ENCODE results near the gene PUSL1.
A peak's percentile ranks its signal among the peaks of the same experiment; 100 is the strongest.

PUSL1 gene

GRCh38 chr1:1296070-1297061 is 12.0 kb upstream of the PUSL1 start:
- DNase-seq = no peak

DNA sequence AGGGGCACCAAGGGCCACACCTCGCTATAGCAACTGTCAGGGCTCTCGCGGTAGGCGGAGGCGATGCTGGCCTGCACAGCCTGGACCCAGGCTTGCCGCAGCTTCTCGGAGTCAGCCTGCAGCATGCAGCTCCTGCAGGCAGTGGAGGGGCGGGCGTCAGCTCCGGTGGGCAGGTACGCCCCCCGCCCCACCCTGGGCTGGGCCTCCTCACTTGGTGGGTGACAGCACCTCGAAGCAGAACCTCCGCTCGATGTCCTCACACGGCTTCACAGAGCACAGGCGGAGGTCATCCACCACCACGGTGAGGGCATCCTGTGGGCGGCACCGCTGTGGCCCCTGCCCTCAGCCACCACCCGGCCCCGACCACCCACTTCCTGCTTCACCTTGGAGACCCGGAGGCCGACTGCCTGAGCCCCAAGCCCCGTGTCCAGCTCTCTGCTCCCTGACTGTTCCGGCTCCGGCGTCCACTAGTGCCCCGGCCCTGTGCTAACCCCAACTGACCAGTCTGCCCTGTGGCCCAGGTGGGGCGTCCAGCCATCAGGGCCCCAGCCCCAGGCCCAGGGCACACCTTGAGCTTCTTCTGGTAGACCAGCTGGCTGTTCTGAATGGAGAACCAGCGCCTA is 10.5 kb upstream of the PUSL1 start:
- no peak for DNase-seq

GRCh38 chr1:1298861-1299685 is 9.3 kb upstream of the PUSL1 start:
- DNase-seq = no peak

DNA sequence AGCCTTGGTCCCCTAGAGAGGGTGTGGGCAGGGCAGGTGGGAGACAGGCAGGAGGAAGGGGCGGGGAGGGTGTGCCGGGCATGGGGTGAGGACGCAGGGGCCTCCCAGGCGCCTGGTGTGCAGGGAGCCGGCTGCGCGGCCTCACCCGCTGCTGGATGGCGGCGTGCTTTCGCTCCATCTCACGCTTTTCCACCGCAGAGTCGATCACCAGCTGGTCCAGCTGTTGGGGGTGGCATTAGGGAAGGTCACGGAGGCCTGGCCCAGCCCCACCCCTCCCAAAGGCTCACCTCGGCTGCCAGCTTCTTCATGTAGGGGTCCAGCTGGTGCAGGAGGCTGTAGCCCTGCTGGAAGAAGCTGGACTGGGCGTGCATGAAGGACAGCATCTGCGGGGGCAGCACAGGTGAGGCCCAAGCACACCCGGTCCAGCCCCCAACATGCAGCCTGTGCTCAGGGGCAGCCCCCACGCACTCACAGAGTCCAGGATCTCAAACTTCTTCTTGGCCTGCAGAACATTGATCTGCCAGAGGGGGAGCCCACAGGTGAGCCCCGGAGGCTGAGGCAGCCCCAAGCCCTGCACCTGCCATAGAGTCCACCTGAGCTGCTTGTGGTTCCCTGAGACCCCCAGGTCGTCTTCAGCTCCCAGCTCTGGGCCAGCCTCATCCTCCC is 8.6 kb upstream of the PUSL1 start:
- no peak for DNase-seq

DNA sequence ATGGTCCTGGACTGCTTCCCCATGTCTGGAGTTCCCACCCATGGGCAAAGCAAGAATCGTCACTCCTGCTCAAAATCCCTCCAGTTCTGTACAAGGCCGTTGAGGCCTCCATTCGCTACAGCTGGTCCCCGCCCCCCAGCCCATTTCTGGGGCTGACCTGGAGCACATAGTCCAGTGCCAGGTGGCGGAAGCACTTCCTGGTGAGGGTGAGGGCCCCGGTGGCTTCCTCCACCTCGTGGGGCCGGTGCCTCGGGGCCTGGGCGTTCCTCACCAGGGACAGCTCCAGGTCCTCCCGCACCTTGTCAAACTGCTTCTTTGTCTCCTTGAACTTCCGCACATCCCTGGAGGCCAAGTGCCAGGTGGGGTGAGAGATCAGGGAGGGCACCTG is 8.1 kb upstream of the PUSL1 start:
- no peak for DNase-seq

- no peak for DNase-seq
Observed at GRCh38 chr1:1302006-1302430, 6.4 kb upstream of the PUSL1 start.

- DNase-seq = no peak
Observed at GRCh38 chr1:1302951-1303509, 5.4 kb upstream of the PUSL1 start.

DNA sequence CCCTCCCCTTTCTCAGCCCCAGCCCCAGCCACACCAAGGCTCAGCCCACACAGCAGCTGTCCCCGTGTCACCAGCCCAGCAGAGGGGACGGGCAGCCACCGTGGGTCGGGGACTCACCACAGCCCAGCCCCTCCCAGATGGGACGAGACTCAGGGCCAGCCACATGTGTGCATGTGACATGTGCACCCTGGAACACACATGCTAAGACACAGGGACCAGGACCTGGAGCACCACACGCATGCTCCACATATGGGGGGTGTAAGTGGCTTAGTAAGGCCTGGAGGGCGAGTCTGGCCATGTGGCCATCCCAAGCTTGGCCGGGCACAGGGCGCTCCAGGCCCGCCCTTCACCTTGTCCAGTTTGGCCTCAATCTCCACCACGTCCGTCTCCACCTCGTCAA is 4.7 kb upstream of the PUSL1 start:
- DNase-seq = no peak

DNA sequence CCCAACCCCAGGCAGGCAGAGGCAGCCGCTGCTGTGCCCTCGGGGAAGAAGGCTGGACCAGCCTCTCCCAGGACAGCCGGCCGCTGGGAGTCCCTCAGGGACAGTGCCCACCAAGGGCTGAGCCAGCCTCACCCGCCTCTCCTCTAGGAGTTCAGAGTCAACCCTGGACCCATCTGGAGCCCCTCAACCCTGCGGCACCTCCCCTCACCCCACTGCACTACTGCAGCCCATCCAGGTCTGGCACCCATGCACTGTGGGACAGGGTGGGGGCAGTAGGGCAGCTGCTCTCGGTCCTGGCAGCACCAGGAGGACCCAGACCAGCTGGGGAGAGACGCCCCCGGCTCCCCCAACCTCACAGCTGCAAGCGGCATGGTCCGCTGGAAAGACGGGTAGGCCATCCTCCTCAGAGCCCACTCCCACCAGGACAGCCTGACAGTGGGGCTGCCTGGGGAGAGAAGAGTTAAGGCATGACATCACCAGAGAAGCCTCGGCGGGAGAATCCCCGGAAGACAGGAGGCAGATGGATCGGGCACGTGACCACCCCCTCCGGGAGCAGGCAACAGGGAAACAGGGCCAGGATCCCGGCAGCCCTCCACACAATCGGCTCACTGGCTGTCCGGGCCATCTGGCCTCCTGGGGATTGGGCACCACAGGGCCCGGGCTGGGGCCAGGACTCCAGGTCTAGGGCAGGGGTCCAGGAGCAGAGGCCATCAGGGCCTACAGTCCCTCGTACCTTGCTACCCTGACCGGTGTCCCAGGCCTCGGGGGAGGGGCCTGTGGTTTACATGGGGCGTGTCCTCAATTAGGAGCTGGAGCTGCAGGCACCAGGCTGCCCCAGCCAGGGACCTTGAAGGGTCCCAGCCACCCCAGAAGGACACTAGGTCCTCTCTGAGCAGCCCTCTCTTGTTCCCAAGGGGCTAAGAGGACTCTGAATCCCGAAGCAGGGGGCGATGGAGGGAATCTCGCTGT is 3.8 kb upstream of the PUSL1 start:
- no peak for DNase-seq

DNA sequence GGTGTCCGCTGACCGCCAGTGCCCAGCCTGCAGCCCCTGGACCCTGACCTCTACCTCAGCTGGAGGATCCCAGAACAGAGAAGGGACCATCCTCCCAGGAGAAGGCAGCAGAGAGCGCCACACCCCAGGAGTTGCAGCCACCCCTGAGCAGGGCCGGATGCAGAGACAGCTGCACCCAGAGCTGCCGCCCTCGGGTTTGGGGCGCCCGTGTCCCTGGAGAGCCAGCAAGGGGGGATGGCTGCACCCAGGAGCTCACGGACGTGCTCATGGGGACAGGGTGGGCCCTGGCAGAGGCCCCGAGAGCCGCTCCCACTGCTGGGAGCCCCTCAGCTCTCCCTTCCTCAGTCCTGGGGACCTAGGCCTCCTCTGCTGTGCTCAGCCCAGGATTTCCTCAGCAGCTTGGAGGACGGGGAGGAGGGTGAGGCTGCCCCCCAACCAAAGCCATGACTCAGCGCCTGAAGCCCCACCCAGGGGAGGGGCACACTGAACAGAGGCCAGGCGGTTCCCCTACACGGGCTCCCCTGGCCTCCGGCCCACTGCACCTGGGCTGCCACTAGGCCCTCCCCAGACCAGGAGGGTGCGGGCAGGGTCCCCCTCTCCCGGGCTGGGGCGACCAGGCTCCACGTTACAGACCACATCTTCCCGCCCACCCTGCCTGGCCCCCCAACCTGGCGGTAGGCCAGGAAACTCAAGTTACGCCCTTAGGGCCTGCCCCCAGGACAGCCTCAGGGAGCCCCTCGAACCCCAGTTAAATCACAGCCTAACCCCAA is 2.9 kb upstream of the PUSL1 start:
- peak; percentile 71 for DNase-seq

- no peak for DNase-seq
Observed at GRCh38 chr1:1306070-1306660, 2.2 kb upstream of the PUSL1 start.

- no peak for DNase-seq
Observed at GRCh38 chr1:1306661-1307260, 1.6 kb upstream of the PUSL1 start.

GRCh38 chr1:1307261-1307922 is 1.0 kb upstream of the PUSL1 start:
- no peak for DNase-seq

- no peak for DNase-seq
Observed at GRCh38 chr1:1308756-1309250, 406 bp downstream of the PUSL1 start.

DNA sequence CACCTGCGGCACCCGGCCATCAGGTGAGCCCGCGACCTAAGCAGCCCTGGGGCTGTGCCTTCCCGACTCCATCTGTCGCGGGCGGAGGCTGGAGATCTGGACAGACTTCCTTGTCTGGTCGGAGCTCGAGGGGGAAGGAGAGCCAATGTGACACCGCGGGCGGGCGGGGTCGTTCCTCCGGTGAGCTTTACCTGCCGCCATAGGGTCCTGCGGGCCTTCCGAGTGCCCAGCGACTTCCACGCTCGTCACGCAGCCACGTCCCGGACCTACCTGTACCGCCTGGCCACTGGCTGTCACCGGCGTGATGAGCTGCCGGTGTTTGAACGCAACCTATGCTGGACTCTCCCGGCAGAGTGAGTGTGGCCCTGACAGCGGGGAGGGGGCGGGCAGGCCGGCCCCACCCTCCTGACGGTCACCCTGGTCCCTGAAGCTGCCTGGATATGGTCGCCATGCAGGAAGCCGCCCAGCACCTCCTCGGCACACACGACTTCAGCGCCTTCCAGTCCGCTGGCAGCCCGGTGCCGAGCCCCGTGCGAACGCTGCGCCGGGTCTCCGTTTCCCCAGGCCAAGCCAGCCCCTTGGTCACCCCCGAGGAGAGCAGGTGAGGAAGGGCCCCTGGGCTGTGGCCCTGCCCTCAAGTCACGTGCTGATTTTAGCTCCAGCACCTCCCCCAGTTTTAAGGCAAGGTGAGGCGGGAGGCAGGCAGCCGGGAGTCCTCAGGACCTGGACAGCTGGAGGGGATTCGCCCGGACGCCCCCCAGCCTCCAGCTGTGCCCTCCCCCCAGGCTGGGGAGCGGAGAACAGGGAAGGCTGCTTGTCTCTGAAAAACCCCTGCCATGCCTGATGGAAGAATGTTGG is 1.1 kb downstream of the PUSL1 start:
- DNase-seq = no peak

GRCh38 chr1:1310109-1310385 is 1.6 kb downstream of the PUSL1 start:
- no peak for DNase-seq

DNA sequence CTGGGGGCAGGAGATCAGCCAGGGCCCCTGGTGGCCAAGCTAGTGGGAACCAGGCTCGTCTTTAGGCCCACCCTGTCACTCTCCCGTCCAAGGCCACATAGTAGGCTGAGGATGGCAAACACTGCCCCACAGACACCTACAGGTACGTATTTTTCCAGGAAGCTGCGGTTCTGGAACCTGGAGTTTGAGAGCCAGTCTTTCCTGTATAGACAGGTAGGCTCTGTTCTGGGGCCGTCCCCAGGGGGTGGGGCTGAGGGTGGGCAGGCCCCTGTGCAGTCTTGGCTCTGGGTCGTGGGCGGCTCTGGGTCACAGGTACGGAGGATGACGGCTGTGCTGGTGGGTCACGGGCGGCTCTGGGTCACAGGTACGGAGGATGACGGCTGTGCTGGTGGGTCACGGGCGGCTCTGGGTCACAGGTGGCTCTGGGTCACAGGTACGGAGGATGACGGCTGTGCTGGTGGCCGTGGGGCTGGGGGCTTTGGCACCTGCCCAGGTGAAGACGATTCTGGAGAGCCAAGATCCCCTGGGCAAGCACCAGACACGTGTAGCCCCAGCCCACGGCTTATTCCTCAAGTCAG is 2.2 kb downstream of the PUSL1 start:
- no peak for DNase-seq
